NB4 (cell line): Measurements from ENCODE around the gene CXCL17.

ENCODE experiments used
- DNase-seq: peaks from one replicate; pipeline ENCODE4 v3.0.0; 2010; ENCODE audit warnings: low read depth
- H3K4me3 ChIP-seq: one replicate; pipeline ENCODE4 v1.5.1; 2011; ENCODE audit warnings: mild to moderate bottlenecking, low read depth, low read length, moderate library complexity
- MYC ChIP-seq: IDR thresholded peaks from 2 replicates; pipeline ENCODE4 v1.6.1; 2011; ENCODE audit warnings: low read depth, low read length
- POLR2A ChIP-seq: IDR thresholded peaks from 2 replicates; pipeline ENCODE4 v1.6.1; 2011; ENCODE audit warnings: mild to moderate bottlenecking; ENCODE audit not compliant: insufficient read length; ENCODE audit errors: extremely low read depth
- TF ChIP-seq, protein P1 (sequence below): IDR thresholded peaks from one replicate; pipeline ENCODE4 v1.5.1; 2012; ENCODE audit warnings: low read depth, low read length
- TF ChIP-seq, protein P2 (sequence below): IDR thresholded peaks from 2 replicates; pipeline ENCODE4 v1.6.1; 2011; ENCODE audit warnings: low read depth, low read length

Gene CXCL17

DNA sequence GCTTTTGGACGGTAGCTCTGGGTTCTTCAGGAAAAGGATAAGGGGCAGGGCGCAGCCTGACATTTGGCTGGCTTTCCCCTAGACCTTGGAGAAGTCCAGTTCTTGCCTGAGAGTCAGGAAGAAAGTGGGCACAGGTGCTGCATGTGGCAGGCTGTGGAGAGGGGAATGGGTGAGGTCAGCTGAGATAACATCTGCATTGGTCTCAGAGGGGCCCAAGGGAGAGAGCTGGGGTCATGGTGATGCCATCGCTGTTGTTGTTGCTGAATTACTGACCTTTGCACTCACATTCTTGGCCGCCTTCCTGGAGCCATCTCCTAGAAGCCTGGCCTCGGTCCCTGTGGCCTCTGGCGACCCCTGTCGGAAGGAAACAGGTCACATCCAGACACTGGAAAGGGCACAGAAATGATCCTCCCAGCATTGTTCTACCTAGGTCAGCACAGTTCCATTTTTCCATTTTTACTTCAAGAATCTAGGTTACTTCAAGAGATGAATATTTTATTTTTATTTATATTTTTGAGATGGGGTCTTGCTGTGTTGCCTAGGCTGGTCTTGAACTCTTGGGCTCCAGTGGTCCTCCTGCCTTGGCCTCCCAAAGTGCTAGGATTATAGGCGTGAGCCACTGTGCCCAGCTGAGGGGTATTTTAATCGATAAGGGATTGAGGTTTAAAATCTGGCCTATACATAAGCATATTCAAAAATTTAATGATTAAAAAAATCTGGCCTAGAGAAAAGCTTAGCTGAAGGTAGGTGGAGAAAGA lies 9.1 kb downstream of the CXCL17 start:
- no peak overlapping the region for H3K4me3 ChIP-seq
- TF ChIP-seq, protein P1, sequence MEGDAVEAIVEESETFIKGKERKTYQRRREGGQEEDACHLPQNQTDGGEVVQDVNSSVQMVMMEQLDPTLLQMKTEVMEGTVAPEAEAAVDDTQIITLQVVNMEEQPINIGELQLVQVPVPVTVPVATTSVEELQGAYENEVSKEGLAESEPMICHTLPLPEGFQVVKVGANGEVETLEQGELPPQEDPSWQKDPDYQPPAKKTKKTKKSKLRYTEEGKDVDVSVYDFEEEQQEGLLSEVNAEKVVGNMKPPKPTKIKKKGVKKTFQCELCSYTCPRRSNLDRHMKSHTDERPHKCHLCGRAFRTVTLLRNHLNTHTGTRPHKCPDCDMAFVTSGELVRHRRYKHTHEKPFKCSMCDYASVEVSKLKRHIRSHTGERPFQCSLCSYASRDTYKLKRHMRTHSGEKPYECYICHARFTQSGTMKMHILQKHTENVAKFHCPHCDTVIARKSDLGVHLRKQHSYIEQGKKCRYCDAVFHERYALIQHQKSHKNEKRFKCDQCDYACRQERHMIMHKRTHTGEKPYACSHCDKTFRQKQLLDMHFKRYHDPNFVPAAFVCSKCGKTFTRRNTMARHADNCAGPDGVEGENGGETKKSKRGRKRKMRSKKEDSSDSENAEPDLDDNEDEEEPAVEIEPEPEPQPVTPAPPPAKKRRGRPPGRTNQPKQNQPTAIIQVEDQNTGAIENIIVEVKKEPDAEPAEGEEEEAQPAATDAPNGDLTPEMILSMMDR: peak; percentile 51
- TF ChIP-seq MYC: no peak
- peak; percentile 54 for DNase-seq

DNA sequence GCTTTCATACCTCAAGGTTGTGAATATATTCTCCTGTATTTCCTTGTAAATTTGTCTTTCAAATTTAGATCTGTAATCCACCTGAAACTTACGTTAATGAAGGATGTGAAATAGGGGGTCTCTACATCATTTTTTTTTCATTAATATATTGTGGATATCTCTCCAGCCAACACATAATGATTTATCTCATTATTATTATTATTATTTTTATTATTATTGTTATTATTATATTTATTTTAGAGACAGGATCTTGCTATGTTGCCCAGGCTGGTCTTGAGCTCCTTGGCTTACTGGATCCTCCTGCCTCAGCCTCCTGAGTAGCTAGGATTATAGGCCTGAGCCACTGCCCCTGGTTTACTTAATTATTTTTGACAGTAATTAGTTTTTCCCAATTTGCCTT lies 11.3 kb downstream of the CXCL17 start:
- no peak for DNase-seq
- H3K4me3 ChIP-seq: no peak overlapping the region
- no peak for TF ChIP-seq POLR2A
- TF ChIP-seq, protein P2, sequence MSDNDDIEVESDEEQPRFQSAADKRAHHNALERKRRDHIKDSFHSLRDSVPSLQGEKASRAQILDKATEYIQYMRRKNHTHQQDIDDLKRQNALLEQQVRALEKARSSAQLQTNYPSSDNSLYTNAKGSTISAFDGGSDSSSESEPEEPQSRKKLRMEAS: no peak
- TF ChIP-seq MYC: no peak
- TF ChIP-seq, protein P1: no peak

DNA sequence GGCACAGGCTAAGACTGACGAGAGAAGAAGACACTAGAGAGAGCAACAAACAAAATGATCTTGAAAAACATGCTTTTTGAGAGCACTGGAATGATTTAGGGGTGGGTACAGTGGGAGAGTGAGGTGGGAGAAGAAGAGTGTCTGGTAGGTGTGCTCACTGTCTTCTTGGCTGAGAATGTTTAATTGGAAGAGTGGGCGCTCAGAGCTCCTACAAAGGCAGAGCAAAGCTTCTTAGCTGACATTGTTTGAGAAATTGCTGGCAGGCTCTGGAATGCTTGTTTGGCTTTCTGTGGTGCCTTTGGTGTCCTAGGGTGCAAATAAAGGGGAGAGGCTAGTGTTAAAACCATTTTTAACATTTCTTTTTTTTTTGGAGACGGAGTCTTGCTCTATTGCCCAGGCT lies 14.1 kb downstream of the CXCL17 start:
- no peak for TF ChIP-seq POLR2A
- TF ChIP-seq MYC: no peak
- TF ChIP-seq, protein P2: no peak
- TF ChIP-seq, protein P1: no peak
- no peak for DNase-seq
- no peak overlapping the region for H3K4me3 ChIP-seq

DNA sequence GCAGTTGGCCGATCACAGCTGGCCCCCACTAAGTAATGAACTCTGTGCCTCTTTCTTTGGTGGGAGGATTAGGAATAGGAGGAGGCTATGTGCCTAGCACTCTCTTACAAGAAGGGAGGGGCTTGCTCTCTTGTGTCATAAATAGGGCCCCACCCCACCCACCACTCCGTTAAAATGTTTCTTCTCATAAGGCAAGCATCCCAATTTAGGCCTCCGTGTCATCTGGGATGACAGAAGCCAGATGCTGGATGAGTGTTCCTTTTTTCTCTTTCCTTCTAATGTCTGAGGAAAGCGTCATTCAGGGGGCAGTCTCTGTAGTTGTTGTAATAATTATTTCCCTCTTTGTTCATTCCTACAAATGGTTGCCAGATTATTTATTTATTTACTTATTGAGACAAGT lies 15.4 kb downstream of the CXCL17 start, which contains the start of gene LIPE:
Gene LIPE, minus strand, starts transcription at position 76 of the 400 bp plus-strand sequence. CDS start 239 bp downstream, outside the sequence.
- DNase-seq: no peak
- no peak within 1 kb of the TSS for H3K4me3 ChIP-seq
- TF ChIP-seq, protein P1: no peak
- TF ChIP-seq POLR2A: no peak

DNA sequence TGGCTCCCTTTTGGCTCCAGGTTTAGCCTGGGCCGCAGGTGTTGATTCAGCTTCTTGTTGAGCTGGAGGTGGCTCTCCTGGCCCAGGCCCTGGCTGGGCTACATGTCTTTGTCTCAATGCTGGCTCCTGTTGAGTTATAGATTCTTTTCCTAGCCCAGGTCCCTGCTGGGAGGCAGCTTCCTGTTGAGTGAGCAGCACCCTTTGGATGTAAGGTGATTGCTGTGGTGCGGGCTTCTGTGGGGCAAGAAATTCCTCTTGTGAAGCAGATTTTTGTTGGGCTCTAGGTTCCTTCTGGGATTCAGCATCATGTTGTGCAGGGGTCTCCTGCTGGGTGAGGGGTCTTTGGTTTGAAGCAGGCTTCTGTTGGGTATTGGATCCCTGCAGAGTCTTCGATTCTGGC lies 16.1 kb downstream of the CXCL17 start:
- H3K4me3 ChIP-seq: no peak overlapping the region
- TF ChIP-seq, protein P1: no peak

DNA sequence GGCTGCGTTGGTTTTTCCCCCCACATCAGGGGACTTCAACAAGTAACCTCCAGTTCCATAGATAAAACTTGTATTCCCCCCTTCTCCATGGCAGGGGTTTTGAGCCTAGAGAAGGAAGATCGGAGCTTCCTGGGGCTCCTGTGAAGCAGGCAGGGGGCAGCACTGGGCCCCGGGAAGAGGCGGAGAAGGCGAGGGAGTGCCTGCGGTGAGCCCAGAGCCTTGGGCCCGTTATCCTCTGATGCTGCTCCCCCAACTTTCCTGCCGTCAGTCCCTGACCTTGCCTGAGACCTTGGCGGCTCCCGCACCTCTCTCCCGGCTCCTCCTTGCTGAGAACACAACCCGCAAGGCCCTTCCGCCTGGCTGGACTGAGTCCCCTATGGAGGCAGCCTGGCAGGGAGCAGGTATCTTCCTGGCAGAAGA lies 18.0 kb downstream of the CXCL17 start:
- no peak for DNase-seq
- TF ChIP-seq, protein P1: no peak
- TF ChIP-seq, protein P2: no peak
- TF ChIP-seq MYC (no peak), POLR2A (no peak)
- no peak overlapping the region for H3K4me3 ChIP-seq

More for the DNA sequence above, 16.1 kb downstream of the CXCL17 start:
- DNase-seq: no peak
